ENCODE data around the gene LUZP1.

GRCh38 chr1:23177031-23177430 is 8.4 kb upstream of the LUZP1 start:
- no peak for TF ChIP-seq POLR2A (IDR thresholded peaks at IDR 0.05)
- TF ChIP-seq, protein P1, sequence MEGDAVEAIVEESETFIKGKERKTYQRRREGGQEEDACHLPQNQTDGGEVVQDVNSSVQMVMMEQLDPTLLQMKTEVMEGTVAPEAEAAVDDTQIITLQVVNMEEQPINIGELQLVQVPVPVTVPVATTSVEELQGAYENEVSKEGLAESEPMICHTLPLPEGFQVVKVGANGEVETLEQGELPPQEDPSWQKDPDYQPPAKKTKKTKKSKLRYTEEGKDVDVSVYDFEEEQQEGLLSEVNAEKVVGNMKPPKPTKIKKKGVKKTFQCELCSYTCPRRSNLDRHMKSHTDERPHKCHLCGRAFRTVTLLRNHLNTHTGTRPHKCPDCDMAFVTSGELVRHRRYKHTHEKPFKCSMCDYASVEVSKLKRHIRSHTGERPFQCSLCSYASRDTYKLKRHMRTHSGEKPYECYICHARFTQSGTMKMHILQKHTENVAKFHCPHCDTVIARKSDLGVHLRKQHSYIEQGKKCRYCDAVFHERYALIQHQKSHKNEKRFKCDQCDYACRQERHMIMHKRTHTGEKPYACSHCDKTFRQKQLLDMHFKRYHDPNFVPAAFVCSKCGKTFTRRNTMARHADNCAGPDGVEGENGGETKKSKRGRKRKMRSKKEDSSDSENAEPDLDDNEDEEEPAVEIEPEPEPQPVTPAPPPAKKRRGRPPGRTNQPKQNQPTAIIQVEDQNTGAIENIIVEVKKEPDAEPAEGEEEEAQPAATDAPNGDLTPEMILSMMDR (IDR thresholded peaks at IDR 0.05): no peak

Measured in ovary (tissue), 3 donors.